ENCODE data around the gene OMD.

Gene OMD

DNA sequence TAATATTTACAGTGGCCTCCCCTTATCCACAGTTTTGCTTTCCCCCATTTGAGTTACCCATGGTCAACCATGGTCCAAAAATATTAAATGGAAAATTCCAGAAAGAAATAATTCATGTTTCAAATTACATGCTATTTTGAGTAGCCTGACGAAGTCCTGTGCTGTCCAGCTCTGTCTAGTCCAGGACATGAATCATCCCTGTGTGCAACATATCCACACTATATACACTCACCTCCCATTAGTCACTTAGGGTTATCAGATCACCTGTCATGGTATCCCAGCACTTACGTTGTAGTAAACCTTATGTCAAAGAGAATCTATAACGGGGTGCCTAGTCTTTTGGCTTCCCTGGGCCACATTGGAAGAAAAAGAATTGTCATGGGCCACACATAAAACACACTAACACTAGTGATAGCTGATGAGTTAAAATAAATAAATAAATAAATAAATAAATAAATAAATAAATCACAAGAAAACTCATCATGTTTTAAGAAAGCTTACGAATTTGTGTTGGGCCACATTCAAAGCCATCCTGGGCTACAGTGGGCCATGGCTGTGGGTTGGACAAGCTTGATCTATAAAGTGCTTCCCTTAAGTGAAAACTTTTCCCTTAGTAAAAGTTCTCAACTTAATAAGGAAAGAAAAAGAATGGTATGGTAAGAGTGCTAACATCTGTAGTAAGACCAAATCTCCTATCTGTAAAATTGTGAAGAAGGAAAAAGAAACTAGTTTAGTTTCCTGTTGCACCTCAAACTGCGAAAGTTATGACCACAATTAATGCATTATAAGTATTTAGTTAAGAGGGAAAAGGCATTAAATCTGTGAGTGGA lies 15.9 kb upstream of the OMD start:
- Histone ChIP-seq H3K4me3 (ENCODE audit: low read length in 2 of 2) (no peak overlapping the region), H3K36me3 (ENCODE audit: control insufficient read depth in 2 of 2, insufficient read depth in 2 of 2, low read length in 2 of 2) (no peaks in the 10 kb centered on the region), H3K9me3 (ENCODE audit: control insufficient read depth in 2 of 2, low read length in 2 of 2) (no peaks in the 10 kb centered on the region), H3K27ac (ENCODE audit: low read depth in 2 of 2, low read length in 2 of 2) (no peak overlapping the region), H3K27me3 (ENCODE audit: control insufficient read depth in 2 of 2, insufficient read depth in 2 of 2, low read length in 2 of 2) (no peaks in the 10 kb centered on the region), H3K9ac (ENCODE audit: low read depth in 1 of 2, low read length in 2 of 2) (no peak overlapping the region), H3K4me1 (ENCODE audit: control insufficient read depth in 2 of 2, insufficient read depth in 2 of 2, low read length in 2 of 2) (no peaks in the 10 kb centered on the region)

DNA sequence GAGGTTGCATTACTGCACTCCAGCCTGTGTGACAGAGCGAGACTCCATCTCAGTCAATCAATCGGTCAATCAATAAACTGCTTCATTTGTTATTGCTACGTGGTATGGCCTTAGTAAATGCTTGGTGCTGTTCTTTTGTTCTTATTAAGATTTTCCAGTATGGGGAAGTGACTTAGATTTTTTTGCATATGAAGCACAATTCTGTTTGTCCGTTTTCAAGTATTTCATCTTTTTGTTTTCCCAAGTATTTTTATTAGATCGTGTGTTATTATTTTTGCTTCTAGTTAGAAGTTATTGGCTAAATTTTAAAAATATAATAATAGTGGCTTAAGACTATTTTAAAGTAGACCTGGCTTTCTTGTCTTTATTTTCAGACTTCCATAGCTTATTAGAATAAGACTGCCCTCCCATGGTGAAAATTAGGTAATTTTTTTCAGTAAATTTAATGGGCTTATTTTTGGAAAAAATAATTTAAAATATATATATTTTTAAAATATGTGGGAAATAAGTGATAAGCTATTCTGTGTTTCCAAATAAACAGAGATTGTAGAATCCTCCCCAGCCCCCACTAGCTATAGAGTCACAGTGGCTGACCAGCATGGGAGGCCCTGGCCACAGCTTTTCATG lies 14.7 kb upstream of the OMD start:
- Histone ChIP-seq H3K4me3 (ENCODE audit: low read length in 2 of 2) (no peak overlapping the region), H3K4me1 (ENCODE audit: control insufficient read depth in 2 of 2, insufficient read depth in 2 of 2, low read length in 2 of 2) (no peaks in the 10 kb centered on the region), H3K27ac (ENCODE audit: low read depth in 2 of 2, low read length in 2 of 2) (no peak overlapping the region), H3K36me3 (ENCODE audit: control insufficient read depth in 2 of 2, insufficient read depth in 2 of 2, low read length in 2 of 2) (no peaks in the 10 kb centered on the region), H3K9ac (ENCODE audit: low read depth in 1 of 2, low read length in 2 of 2) (no peak overlapping the region), H3K27me3 (ENCODE audit: control insufficient read depth in 2 of 2, insufficient read depth in 2 of 2, low read length in 2 of 2) (no peaks in the 10 kb centered on the region), H3K9me3 (ENCODE audit: control insufficient read depth in 2 of 2, low read length in 2 of 2) (no peaks in the 10 kb centered on the region)

DNA sequence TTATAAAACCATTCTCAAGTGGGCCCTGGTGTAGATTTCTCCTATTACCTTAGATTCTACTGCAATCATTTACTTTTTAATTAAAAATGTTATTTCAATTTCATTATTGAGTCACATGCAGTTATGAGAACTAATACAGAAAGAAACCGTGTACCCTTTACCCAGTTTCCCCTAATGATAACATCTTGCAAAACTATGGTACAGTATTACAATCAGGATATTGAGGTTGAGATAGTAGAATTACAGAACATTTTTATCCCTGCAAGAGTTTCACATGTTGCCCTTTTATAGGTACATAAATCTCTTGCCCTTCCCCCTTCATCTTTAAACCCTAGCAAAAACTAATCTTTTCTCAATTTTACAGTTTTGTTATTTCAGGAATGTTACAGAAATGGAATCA lies 11.0 kb upstream of the OMD start:
- H3K4me3 ChIP-seq (ENCODE audit: low read length in 2 of 2): no peak overlapping the region
- no peak overlapping the region for H3K9ac ChIP-seq (ENCODE audit: low read depth in 1 of 2, low read length in 2 of 2)
- no peaks in the 10 kb centered on the region for H3K4me1 ChIP-seq (ENCODE audit: control insufficient read depth in 2 of 2, insufficient read depth in 2 of 2, low read length in 2 of 2)
- no peaks in the 10 kb centered on the region for H3K27me3 ChIP-seq (ENCODE audit: control insufficient read depth in 2 of 2, insufficient read depth in 2 of 2, low read length in 2 of 2)
- no peaks in the 10 kb centered on the region for H3K9me3 ChIP-seq (ENCODE audit: control insufficient read depth in 2 of 2, low read length in 2 of 2)
- H3K27ac ChIP-seq (ENCODE audit: low read depth in 2 of 2, low read length in 2 of 2): no peak overlapping the region
- H3K36me3 ChIP-seq (ENCODE audit: control insufficient read depth in 2 of 2, insufficient read depth in 2 of 2, low read length in 2 of 2): no peaks in the 10 kb centered on the region

DNA sequence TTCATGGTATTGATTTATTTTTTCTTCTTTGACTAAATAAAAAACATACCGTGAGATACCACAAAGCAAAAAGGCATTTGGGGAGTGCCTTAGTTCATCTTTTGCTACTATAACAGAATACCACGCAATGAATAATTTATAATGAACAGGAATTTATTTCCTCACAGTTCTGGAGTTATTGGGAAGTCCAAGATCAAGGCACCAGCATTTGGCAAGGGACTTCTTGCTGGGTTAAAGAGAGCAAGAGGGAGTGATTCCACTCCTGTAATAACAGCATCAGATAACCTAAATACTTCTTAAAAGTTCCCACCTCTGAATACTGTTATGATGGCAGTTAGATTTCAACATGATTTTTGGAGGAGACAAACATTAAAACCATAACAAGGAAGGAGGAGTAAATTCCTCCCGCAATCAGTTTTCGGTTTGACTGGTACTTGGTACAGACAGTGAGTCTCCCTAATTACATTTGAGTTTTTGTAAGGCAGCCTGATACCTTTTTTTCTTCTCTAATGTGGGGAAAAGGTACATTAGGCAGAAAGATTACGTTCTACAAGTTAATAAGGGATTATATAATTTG lies 8.8 kb upstream of the OMD start:
- no peak overlapping the region for H3K27ac ChIP-seq (ENCODE audit: low read depth in 2 of 2, low read length in 2 of 2)
- no peak overlapping the region for H3K9ac ChIP-seq (ENCODE audit: low read depth in 1 of 2, low read length in 2 of 2)
- no peaks in the 10 kb centered on the region for H3K36me3 ChIP-seq (ENCODE audit: control insufficient read depth in 2 of 2, insufficient read depth in 2 of 2, low read length in 2 of 2)
- no peaks in the 10 kb centered on the region for H3K27me3 ChIP-seq (ENCODE audit: control insufficient read depth in 2 of 2, insufficient read depth in 2 of 2, low read length in 2 of 2)
- no peaks in the 10 kb centered on the region for H3K9me3 ChIP-seq (ENCODE audit: control insufficient read depth in 2 of 2, low read length in 2 of 2)
- no peaks in the 10 kb centered on the region for H3K4me1 ChIP-seq (ENCODE audit: control insufficient read depth in 2 of 2, insufficient read depth in 2 of 2, low read length in 2 of 2)
- H3K4me3 ChIP-seq (ENCODE audit: low read length in 2 of 2): no peak overlapping the region

DNA sequence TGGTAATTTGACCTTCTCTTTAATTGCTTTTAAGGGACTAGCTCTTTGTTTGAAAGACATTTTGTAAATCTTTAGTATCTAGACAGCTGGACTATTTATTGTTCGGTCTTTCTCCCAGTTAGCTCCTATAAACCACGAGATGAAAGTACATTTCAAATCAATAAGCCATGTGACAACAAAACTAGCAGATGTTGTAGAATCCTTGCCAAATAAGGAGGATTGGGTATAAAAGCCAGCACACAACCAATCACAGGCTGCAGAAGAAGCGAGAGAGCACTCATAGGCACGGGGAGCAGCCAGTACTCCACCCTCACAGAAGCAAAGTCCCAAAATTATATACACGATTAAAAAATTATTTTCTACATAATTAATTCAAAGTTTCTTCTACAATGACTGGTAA lies 8.1 kb upstream of the OMD start:
- Histone ChIP-seq H3K4me1 (ENCODE audit: control insufficient read depth in 2 of 2, insufficient read depth in 2 of 2, low read length in 2 of 2) (no peaks in the 10 kb centered on the region), H3K27ac (ENCODE audit: low read depth in 2 of 2, low read length in 2 of 2) (no peak overlapping the region), H3K4me3 (ENCODE audit: low read length in 2 of 2) (no peak overlapping the region), H3K27me3 (ENCODE audit: control insufficient read depth in 2 of 2, insufficient read depth in 2 of 2, low read length in 2 of 2) (no peaks in the 10 kb centered on the region), H3K9me3 (ENCODE audit: control insufficient read depth in 2 of 2, low read length in 2 of 2) (no peaks in the 10 kb centered on the region), H3K36me3 (ENCODE audit: control insufficient read depth in 2 of 2, insufficient read depth in 2 of 2, low read length in 2 of 2) (no peaks in the 10 kb centered on the region), H3K9ac (ENCODE audit: low read depth in 1 of 2, low read length in 2 of 2) (no peak overlapping the region)

DNA sequence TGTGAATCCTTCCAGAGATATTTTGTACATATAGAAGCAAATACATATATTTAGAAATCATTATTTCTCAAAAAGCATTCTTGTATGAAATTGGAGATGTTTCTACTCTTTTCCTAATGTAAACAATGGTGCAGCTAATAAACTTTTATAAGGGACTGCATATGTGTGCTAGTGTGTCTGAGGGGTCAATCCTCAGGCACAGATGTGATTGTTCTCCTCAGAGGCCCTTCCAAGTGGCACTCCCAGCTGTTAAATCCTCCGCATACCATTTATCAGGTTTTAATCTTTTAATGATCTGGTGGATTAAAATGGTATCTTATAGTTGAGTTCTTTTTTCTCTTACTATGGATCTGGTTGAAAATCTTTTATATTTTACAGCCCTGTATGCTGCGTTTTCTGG lies 5.6 kb upstream of the OMD start:
- Histone ChIP-seq H3K9ac (ENCODE audit: low read depth in 1 of 2, low read length in 2 of 2) (no peak overlapping the region), H3K4me1 (ENCODE audit: control insufficient read depth in 2 of 2, insufficient read depth in 2 of 2, low read length in 2 of 2) (peaks cover 0 to 2% of the 10 kb centered on the region in 2 donors), H3K27me3 (ENCODE audit: control insufficient read depth in 2 of 2, insufficient read depth in 2 of 2, low read length in 2 of 2) (no peaks in the 10 kb centered on the region), H3K4me3 (ENCODE audit: low read length in 2 of 2) (no peak overlapping the region), H3K36me3 (ENCODE audit: control insufficient read depth in 2 of 2, insufficient read depth in 2 of 2, low read length in 2 of 2) (no peaks in the 10 kb centered on the region), H3K9me3 (ENCODE audit: control insufficient read depth in 2 of 2, low read length in 2 of 2) (no peaks in the 10 kb centered on the region), H3K27ac (ENCODE audit: low read depth in 2 of 2, low read length in 2 of 2) (no peak overlapping the region)

DNA sequence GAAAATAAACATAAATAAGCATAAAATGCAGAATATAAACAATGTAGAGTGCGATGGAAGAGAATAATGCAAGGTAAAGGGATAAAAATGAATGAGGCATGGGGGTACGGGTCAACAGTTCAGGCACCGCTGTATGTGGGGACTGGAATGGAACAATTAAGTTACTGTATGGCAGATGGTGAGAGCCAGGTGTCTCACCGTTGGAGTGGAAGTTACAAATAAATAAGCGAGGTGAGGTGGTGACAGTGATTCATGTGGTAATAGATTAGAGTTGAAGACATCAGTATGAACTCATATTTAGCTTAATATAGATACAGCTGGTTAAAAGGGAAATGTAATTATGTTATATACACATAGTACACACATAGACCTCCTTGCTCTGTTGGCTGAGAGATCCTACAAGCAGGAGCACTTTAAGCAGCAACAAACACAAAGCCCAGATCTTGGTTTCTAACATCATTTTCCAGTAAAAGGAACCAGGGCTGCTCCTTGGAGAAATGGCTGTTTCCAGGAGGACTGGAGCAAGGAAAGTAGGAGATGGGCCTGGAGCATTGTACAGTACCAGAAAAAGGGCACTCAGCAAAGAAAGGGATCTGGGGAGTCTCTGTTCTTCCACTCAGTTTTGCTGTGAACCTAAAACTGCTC lies 2.4 kb upstream of the OMD start:
- H3K9me3 ChIP-seq (ENCODE audit: control insufficient read depth in 2 of 2, low read length in 2 of 2): no peaks in the 10 kb centered on the region
- no peak overlapping the region for H3K4me3 ChIP-seq (ENCODE audit: low read length in 2 of 2)
- no peaks in the 10 kb centered on the region for H3K36me3 ChIP-seq (ENCODE audit: control insufficient read depth in 2 of 2, insufficient read depth in 2 of 2, low read length in 2 of 2)
- peaks cover 0 to 2% of the 10 kb centered on the region in 2 donors for H3K4me1 ChIP-seq (ENCODE audit: control insufficient read depth in 2 of 2, insufficient read depth in 2 of 2, low read length in 2 of 2)
- no peaks in the 10 kb centered on the region for H3K27me3 ChIP-seq (ENCODE audit: control insufficient read depth in 2 of 2, insufficient read depth in 2 of 2, low read length in 2 of 2)
- H3K27ac ChIP-seq (ENCODE audit: low read depth in 2 of 2, low read length in 2 of 2): no peak overlapping the region
- no peak overlapping the region for H3K9ac ChIP-seq (ENCODE audit: low read depth in 1 of 2, low read length in 2 of 2)

DNA sequence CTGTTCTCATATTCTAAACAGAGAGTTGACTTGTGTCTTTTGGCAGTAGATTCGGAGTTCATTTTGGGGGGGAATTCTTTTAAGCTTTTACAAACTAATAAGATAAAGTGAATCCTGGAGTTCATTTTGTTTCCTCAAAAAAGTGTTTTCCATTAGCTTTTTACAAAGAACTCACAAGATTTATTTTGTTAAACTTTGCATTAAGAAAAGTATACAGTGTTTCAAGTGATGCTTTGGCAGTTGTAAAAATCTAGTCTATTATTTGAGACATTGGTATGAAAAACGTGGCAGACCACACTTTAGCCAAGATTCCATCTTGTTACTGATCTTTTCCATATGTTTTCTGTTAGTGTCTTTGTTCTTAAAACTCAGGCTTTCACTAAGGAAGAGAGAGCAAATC lies 1.2 kb upstream of the OMD start:
- Histone ChIP-seq H3K27ac (ENCODE audit: low read depth in 2 of 2, low read length in 2 of 2) (peak overlapping the region in 1 of 2 donors; percentile 22), H3K9me3 (ENCODE audit: control insufficient read depth in 2 of 2, low read length in 2 of 2) (no peaks in the 10 kb centered on the region), H3K4me3 (ENCODE audit: low read length in 2 of 2) (no peak overlapping the region), H3K27me3 (ENCODE audit: control insufficient read depth in 2 of 2, insufficient read depth in 2 of 2, low read length in 2 of 2) (no peaks in the 10 kb centered on the region), H3K36me3 (ENCODE audit: control insufficient read depth in 2 of 2, insufficient read depth in 2 of 2, low read length in 2 of 2) (no peaks in the 10 kb centered on the region), H3K4me1 (ENCODE audit: control insufficient read depth in 2 of 2, insufficient read depth in 2 of 2, low read length in 2 of 2) (peaks cover 0 to 2% of the 10 kb centered on the region in 2 donors), H3K9ac (ENCODE audit: low read depth in 1 of 2, low read length in 2 of 2) (no peak overlapping the region)

DNA sequence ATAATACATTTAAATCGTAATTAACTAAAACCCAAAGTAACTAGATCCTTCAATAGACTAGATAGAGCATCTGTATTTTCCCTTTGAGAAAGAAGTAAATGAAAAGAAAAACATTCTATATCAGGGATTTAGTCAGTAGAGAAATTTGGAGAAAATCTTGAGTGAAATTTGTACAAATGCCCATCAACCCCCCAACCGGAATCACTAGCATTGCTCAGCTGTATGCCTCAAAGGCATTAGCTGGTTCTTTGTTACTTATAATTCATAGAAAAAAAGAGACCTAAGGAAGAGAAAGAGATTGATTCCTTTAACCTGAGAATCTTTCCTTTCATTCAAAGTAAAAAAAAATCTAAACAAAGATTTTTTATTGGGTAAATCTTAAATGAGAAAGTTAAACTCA lies 659 bp downstream of the OMD start:
- peaks cover 0 to 2% of the 10 kb centered on the region in 2 donors for H3K4me1 ChIP-seq (ENCODE audit: control insufficient read depth in 2 of 2, insufficient read depth in 2 of 2, low read length in 2 of 2)
- no peak overlapping the region for H3K27ac ChIP-seq (ENCODE audit: low read depth in 2 of 2, low read length in 2 of 2)
- H3K36me3 ChIP-seq (ENCODE audit: control insufficient read depth in 2 of 2, insufficient read depth in 2 of 2, low read length in 2 of 2): no peaks in the 10 kb centered on the region
- no peak overlapping the region for H3K9ac ChIP-seq (ENCODE audit: low read depth in 1 of 2, low read length in 2 of 2)
- no peak overlapping the region for H3K4me3 ChIP-seq (ENCODE audit: low read length in 2 of 2)
- H3K9me3 ChIP-seq (ENCODE audit: control insufficient read depth in 2 of 2, low read length in 2 of 2): no peaks in the 10 kb centered on the region
- H3K27me3 ChIP-seq (ENCODE audit: control insufficient read depth in 2 of 2, insufficient read depth in 2 of 2, low read length in 2 of 2): no peaks in the 10 kb centered on the region
